GM19452 (cell line): Measurements from ENCODE around the gene NRGN.

Source experiments
- ATAC-seq: cut with Tn5 transposase; IDR thresholded peaks from one replicate; pipeline ENCODE4 v1.9.1; 2021; ENCODE audit not compliant: unreplicated experiment

Gene NRGN

GRCh38 chr11:124738713-124739478, 846 bp upstream of the NRGN start:
- no peak for ATAC-seq

GRCh38 chr11:124740277-124740882, 638 bp downstream of the NRGN start:
- ATAC-seq: peak; percentile 48

DNA sequence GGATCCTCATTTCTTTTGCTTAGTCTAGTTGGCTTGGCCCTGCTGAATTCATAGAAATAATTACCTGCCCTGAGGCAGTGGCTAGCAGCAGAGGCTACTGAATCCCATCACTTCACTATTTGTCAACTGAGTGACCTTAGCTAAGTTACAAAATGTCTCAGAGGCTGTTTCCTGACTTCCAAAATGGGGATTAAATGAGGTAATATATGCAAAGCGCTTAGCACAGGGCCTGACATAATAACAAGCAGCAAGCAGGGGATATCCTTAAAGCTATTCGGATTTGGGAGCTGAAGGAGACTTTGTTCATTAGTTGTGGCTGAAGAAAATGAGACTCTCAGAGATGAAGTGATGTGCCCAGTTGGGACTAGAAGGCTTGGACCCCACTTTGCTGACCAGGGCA, 2.8 kb downstream of the NRGN start:
- no peak for ATAC-seq

DNA sequence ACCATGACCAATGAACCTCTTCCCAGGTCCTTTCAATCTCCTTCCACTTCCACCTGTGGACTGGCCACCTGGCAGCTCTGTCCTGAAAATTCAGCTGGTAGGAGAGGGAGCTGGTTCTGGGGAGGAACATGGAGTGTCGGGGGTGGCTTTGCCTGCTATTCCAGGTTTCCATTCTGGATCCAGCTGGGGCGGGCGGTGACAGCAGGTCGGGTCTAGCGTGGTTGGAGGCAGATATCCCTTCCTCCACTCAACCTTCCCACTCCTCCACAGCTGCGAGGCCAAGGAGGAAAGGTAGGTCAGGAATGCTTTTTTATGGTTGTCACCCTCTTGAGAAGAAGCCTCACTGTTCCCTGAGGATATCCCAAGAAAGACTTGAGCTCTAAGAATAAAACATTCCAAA, 3.3 kb downstream of the NRGN start:
- no peak for ATAC-seq

GRCh38 chr11:124745270-124745834, 5.6 kb downstream of the NRGN start:
- no peak for ATAC-seq

- peak; percentile 14 for ATAC-seq
These were observed 6.3 kb downstream of the NRGN start for GRCh38 chr11:124745835-124746620.

DNA sequence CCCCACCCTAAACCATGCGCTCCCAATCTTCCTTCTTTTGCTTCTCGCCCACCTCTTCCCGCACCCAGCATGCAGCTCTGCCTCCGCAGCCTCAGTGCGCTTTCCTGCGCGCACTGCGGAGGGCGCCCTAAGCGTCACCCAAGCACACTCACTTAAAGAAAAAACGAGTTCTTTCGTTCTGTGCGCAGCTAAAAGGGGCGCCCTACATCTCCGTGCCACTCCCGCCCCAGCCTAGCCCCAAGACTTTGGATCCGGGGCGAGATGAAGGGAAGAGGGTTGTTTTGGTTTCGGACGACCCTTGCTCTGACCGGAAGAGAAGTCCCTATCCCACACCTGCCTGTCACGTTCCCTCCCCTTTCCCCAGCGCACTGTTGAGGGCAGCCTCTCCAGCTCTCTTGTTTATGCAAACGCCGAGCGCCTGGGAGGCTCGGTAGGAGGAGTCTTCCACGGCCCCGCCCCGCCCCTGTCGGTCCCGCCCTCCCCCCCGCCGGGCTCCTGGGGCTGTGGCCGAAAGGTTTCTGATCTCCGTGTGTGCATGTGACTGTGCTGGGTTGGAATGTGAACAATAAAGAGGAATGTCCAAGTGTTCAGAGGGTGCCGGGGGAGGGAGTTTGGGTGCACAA, 7.0 kb downstream of the NRGN start:
- ATAC-seq: peak; percentile 91

DNA sequence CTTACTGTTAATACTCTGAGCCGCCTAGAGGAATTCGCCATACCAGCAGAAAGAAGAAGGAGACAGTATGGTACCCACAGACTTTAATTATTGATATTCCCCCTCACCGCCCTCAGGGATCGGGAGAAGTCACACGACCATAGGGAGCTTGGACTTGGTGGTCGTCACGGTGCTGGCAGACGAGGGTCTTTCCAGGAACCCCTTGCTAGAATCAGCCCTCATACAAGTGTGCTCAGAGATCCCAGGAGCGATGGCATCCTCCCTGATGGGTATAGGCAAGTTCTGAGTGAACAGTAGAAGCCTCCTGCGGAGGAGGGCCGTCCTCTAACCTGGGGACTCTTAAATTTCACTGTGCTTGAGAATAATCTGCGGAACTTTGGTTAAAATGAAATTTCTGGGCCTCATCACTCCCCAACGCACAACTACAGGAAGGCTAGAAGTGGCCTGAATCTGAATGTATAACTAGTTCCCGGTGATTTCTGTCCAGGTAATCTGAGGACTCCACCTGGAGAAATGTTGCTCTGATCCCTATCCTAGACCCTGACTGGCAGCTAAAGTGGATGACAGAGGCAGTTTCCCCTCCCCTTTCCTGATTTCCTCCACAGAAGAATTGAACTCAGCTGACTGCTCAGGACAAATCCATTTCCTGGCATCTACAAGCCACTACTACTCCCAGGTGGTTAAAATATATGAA, 7.8 kb downstream of the NRGN start:
- ATAC-seq: no peak

- ATAC-seq: no peak
These were observed 8.3 kb downstream of the NRGN start for GRCh38 chr11:124748100-124748418.

GRCh38 chr11:124748481-124749343, 9.0 kb downstream of the NRGN start:
- no peak for ATAC-seq

DNA sequence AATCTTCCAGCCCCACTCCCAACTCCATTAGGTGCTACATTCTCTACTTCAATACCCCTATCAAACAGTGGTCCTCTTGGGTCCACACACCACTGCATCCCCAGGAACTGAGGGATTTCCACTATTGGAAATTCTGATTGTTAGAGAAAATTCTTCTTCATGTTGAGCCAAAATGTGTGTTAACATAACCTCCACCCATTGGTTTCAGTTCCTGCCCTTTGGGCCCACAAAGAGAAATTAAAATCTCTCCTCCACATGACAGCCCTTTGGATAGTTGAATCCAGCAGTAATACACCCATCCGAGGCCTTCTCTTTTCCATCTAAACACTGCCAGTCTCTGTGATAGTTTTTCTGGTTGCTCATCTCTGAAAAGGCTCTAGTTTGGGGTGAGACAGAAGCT, 10.2 kb downstream of the NRGN start:
- ATAC-seq: no peak

DNA sequence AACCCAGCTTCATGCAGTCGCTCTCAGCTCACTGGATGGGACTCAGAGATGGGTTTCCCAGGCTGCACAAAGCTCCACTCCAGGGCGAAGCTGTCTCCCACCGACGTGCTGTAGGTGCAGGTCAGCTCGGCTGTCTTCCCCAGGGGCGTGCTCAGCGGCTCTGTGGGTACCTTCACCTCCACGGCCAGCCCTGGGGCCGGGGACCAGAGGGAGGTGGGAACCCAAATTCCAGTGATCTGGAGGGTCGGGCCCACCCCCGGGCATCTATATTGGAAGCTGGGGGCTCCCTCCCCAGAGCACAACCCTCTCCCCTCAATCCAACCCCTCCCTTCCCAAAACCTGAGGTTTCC, 11.6 kb downstream of the NRGN start:
- no peak for ATAC-seq

- no peak for ATAC-seq
These were observed 12.2 kb downstream of the NRGN start, which contains the start of gene VSIG2 for GRCh38 chr11:124751741-124752470. TSS of gene VSIG2 (minus strand) at chr11:124752255. CDS start at chr11:124752137, 118 bp downstream.

GRCh38 chr11:124752471-124753102, 12.8 kb downstream of the NRGN start:
- ATAC-seq: no peak

- no peak for ATAC-seq
These were observed 13.5 kb downstream of the NRGN start for GRCh38 chr11:124753205-124753604.

DNA sequence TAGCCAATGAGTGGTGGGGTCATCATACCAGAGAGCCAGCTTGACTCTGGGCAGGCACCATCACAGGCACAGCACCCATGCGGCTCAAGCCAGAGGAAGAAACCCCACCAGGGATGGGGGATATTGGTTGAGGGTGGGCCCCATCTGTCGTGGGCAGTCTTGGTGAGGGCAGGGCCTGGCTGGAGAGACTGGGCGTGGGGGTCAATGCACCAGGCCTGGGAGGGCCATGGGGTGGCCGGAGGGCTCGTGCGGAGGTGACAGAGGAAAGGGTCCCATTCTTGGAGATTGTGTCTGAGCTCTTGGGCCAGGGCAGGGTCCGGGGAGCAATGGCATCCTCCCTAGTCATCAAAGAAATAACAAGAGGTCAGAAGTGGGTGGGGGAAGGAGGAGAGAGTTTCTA, 13.9 kb downstream of the NRGN start:
- no peak for ATAC-seq

DNA sequence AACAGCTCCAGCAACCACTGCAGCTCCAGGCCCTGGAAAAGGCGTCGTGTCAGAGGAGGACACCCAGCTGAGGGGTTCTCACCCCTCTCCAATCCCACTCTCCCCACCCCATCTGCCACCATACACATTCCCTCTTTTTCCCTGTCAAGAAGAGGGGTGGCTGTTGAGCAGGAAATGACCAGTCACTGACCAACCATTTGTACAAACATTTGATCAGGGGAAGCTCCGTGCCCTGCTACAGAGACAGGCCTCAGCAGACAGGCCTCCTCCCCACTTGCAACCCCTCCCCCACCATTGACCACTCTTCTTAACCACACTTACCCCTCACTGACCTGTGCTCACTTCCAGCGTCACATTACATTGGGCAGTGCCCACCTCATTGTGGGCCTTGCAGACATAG, 14.6 kb downstream of the NRGN start:
- ATAC-seq: no peak

DNA sequence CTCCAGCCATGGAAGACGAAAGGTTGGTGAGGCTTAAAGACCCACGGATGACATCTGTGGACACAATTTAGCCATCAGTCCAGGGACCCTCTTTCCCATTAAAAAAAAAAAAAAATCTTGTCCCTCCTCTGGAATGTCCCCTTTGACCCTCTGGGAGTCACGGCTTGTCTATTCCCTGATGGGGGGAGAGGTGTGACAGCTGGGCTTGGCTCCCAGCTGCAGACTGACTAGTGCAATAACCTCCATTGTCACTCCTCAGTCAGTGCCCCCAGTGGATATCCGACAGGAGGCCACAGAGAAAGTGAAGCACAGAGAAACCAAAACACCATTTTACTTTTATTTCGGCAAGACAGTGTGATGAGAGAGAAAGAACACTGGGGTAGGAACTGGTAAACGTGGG, 15.0 kb downstream of the NRGN start:
- no peak for ATAC-seq
